HUES64 (cell line): ENCODE measurements around the gene UIMC1.

Source experiments
- H3K27ac ChIP-seq: 2 replicates; pipeline ENCODE4 v1.7.0; 2013; ENCODE audit warnings: low read depth, low read length, inconsistent platforms
- H3K27me3 ChIP-seq: 2 replicates; pipeline ENCODE4 v1.6.1; 2013; ENCODE audit warnings: mild to moderate bottlenecking, low read length; ENCODE audit not compliant: insufficient read depth
- H3K36me3 ChIP-seq: 2 replicates; pipeline ENCODE4 v1.6.1; 2013; ENCODE audit warnings: mild to moderate bottlenecking, low read length; ENCODE audit not compliant: insufficient read depth
- H3K4me1 ChIP-seq: 2 replicates; pipeline ENCODE4 v1.6.1; 2013; ENCODE audit warnings: mild to moderate bottlenecking, low read length, moderate library complexity; ENCODE audit not compliant: insufficient read depth
- H3K4me3 ChIP-seq: 2 replicates; pipeline ENCODE4 v1.5.1; 2013; ENCODE audit warnings: mild to moderate bottlenecking, low read length, moderate library complexity
- H3K9ac ChIP-seq: 2 replicates; pipeline ENCODE4 v1.6.1; 2013; ENCODE audit warnings: mild to moderate bottlenecking, low read depth, low read length
- H3K9me3 ChIP-seq: 2 replicates; pipeline ENCODE4 v1.6.1; 2013; ENCODE audit warnings: low read depth, low read length; ENCODE audit not compliant: insufficient read depth
- WGBS: fragments of 150-250, 120-280 bp; methylation state at CpG from one replicate; pipeline ENCODE4 v1.1.7; 2013; ENCODE audit warnings: missing lambda C conversion rate; 5-methylcytosine and 5-hydroxymethylcytosine counted together

Gene UIMC1

GRCh38 chr5:176902911-176903664, 103.5 kb downstream of the UIMC1 start:
- Histone ChIP-seq H3K36me3 (peaks cover 56% of the 10 kb centered on the region), H3K27me3 (no peaks in the 10 kb centered on the region), H3K4me1 (no peaks in the 10 kb centered on the region), H3K4me3 (no peak overlapping the region), H3K27ac (no peak overlapping the region), H3K9me3 (no peaks in the 10 kb centered on the region), H3K9ac (no peak overlapping the region)
- 97% methylated on average over 5 of the region's 5 CpGs for WGBS

- Histone ChIP-seq H3K9me3 (no peaks in the 10 kb centered on the region), H3K36me3 (peaks cover 47% of the 10 kb centered on the region), H3K4me1 (no peaks in the 10 kb centered on the region), H3K4me3 (no peak overlapping the region), H3K9ac (no peak overlapping the region), H3K27ac (no peak overlapping the region), H3K27me3 (no peaks in the 10 kb centered on the region)
- WGBS = 91% methylated on average over 6 of the region's 6 CpGs
Observed at GRCh38 chr5:176902102-176902814, 104.3 kb downstream of the UIMC1 start.

GRCh38 chr5:176901260-176902101, 105.1 kb downstream of the UIMC1 start:
- no peak overlapping the region for H3K27ac ChIP-seq
- H3K36me3 ChIP-seq = peaks cover 40% of the 10 kb centered on the region
- no peak overlapping the region for H3K9ac ChIP-seq
- WGBS = 93% methylated on average over 12 of the region's 12 CpGs
- no peaks in the 10 kb centered on the region for H3K9me3 ChIP-seq
- no peaks in the 10 kb centered on the region for H3K27me3 ChIP-seq
- H3K4me1 ChIP-seq = no peaks in the 10 kb centered on the region
- H3K4me3 ChIP-seq = no peak overlapping the region

GRCh38 chr5:176900780-176901204, 105.8 kb downstream of the UIMC1 start:
- H3K27ac ChIP-seq = no peak overlapping the region
- peaks cover 33% of the 10 kb centered on the region for H3K36me3 ChIP-seq
- H3K9ac ChIP-seq = no peak overlapping the region
- no peaks in the 10 kb centered on the region for H3K4me1 ChIP-seq
- no peaks in the 10 kb centered on the region for H3K27me3 ChIP-seq
- no peak overlapping the region for H3K4me3 ChIP-seq
- 94% methylated on average over 7 of the region's 7 CpGs for WGBS
- H3K9me3 ChIP-seq = no peaks in the 10 kb centered on the region

- no peaks in the 10 kb centered on the region for H3K4me1 ChIP-seq
- peaks cover 26% of the 10 kb centered on the region for H3K36me3 ChIP-seq
- 92% methylated on average over 4 of the region's 4 CpGs for WGBS
- H3K4me3 ChIP-seq = no peak overlapping the region
- no peak overlapping the region for H3K27ac ChIP-seq
- no peak overlapping the region for H3K9ac ChIP-seq
- H3K9me3 ChIP-seq = no peaks in the 10 kb centered on the region
- H3K27me3 ChIP-seq = no peaks in the 10 kb centered on the region
Observed at GRCh38 chr5:176899946-176900779, 106.4 kb downstream of the UIMC1 start.

- WGBS = 88% methylated on average over 9 of the region's 9 CpGs
- H3K27me3 ChIP-seq = no peaks in the 10 kb centered on the region
- H3K4me1 ChIP-seq = no peaks in the 10 kb centered on the region
- no peak within 1 kb of the TSS for H3K4me3 ChIP-seq
- H3K27ac ChIP-seq = no peak within 1 kb of the TSS
- H3K36me3 ChIP-seq = peaks cover 19% of the 10 kb centered on the region
- no peaks in the 10 kb centered on the region for H3K9me3 ChIP-seq
- no peak within 1 kb of the TSS for H3K9ac ChIP-seq
Observed at GRCh38 chr5:176899296-176899891, 107.2 kb downstream of the UIMC1 start, which contains the start of gene HK3. HK3 (minus strand) TSS chr5:176899346; CDS start chr5:176896159, 3,187 bp downstream.

GRCh38 chr5:176897263-176897662, 109.3 kb downstream of the UIMC1 start:
- no peaks in the 10 kb centered on the region for H3K4me1 ChIP-seq
- 71% methylated on average over 3 of the region's 3 CpGs for WGBS
- no peaks in the 10 kb centered on the region for H3K36me3 ChIP-seq
- no peak overlapping the region for H3K4me3 ChIP-seq
- H3K9me3 ChIP-seq = no peaks in the 10 kb centered on the region
- H3K27me3 ChIP-seq = no peaks in the 10 kb centered on the region
- no peak overlapping the region for H3K27ac ChIP-seq
- H3K9ac ChIP-seq = no peak overlapping the region

GRCh38 chr5:176895831-176896230, 110.7 kb downstream of the UIMC1 start:
- no peaks in the 10 kb centered on the region for H3K9me3 ChIP-seq
- no peaks in the 10 kb centered on the region for H3K4me1 ChIP-seq
- no peaks in the 10 kb centered on the region for H3K36me3 ChIP-seq
- H3K4me3 ChIP-seq = no peak overlapping the region
- no peaks in the 10 kb centered on the region for H3K27me3 ChIP-seq
- H3K9ac ChIP-seq = no peak overlapping the region
- H3K27ac ChIP-seq = no peak overlapping the region
- WGBS = 89% methylated on average over 4 of the region's 4 CpGs

GRCh38 chr5:176894298-176894697, 112.3 kb downstream of the UIMC1 start:
- 94% methylated on average over 6 of the region's 6 CpGs for WGBS

GRCh38 chr5:176892663-176893062, 113.9 kb downstream of the UIMC1 start:
- 92% methylated on average over 3 of the region's 3 CpGs for WGBS
- Histone ChIP-seq H3K4me1 (no peaks in the 10 kb centered on the region), H3K9me3 (no peaks in the 10 kb centered on the region), H3K27ac (no peak overlapping the region), H3K27me3 (no peaks in the 10 kb centered on the region), H3K4me3 (no peak overlapping the region), H3K9ac (no peak overlapping the region), H3K36me3 (no peaks in the 10 kb centered on the region)

More at GRCh38 chr5:176894298-176894697, 112.3 kb downstream of the UIMC1 start:
- Histone ChIP-seq H3K9ac (no peak overlapping the region), H3K4me3 (no peak overlapping the region), H3K27ac (no peak overlapping the region), H3K36me3 (no peaks in the 10 kb centered on the region), H3K27me3 (no peaks in the 10 kb centered on the region), H3K4me1 (no peaks in the 10 kb centered on the region), H3K9me3 (no peaks in the 10 kb centered on the region)
